Measurements from ENCODE around the gene APBA1. TPM values are rescaled to one million over a fixed set of nuclear protein-coding genes. Genes with fewer than 3 reads are reported as not detected.

The APBA1 gene
- total and polyA plus RNA-seq, 12 donors = 0.66 to 5.7 (median 2.5) TPM

- peaks cover 0 to 12% (median 0%) of the 10 kb centered on the region in 9 donors for H3K36me3 ChIP-seq
- ATAC-seq (peak in 6 of 8 donors; percentile 10 to 50 (median 42)), DNase-seq (no peak)
- intact Hi-C loops (cut with DNase I) = loop anchor here in 5 of 10 donors (5.0 to 10.0 kb wide), 5 partner anchors 66 to 171 kb away; partner anchors contain the start of gene ENTREP1 (in 2 of the 5)
- WGBS, 2 donors = 47 to 70% methylated on average over 5 of the region's 5 CpGs
- TF ChIP-seq, protein P1, sequence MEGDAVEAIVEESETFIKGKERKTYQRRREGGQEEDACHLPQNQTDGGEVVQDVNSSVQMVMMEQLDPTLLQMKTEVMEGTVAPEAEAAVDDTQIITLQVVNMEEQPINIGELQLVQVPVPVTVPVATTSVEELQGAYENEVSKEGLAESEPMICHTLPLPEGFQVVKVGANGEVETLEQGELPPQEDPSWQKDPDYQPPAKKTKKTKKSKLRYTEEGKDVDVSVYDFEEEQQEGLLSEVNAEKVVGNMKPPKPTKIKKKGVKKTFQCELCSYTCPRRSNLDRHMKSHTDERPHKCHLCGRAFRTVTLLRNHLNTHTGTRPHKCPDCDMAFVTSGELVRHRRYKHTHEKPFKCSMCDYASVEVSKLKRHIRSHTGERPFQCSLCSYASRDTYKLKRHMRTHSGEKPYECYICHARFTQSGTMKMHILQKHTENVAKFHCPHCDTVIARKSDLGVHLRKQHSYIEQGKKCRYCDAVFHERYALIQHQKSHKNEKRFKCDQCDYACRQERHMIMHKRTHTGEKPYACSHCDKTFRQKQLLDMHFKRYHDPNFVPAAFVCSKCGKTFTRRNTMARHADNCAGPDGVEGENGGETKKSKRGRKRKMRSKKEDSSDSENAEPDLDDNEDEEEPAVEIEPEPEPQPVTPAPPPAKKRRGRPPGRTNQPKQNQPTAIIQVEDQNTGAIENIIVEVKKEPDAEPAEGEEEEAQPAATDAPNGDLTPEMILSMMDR (IDR thresholded peaks at IDR 0.05) = no peak
- no peaks in the 10 kb centered on the region for H3K27me3 ChIP-seq
- no peak overlapping the region for H3K4me3 ChIP-seq
- H3K4me1 ChIP-seq = peaks cover 0 to 56% (median 24%) of the 10 kb centered on the region in 9 donors
- peak overlapping the region; percentile 63 to 90 (median 80) for H3K27ac ChIP-seq
- no peaks in the 10 kb centered on the region for H3K9me3 ChIP-seq
Observed at GRCh38 chr9:69392826-69393225, 279.3 kb downstream of the APBA1 start.

DNA sequence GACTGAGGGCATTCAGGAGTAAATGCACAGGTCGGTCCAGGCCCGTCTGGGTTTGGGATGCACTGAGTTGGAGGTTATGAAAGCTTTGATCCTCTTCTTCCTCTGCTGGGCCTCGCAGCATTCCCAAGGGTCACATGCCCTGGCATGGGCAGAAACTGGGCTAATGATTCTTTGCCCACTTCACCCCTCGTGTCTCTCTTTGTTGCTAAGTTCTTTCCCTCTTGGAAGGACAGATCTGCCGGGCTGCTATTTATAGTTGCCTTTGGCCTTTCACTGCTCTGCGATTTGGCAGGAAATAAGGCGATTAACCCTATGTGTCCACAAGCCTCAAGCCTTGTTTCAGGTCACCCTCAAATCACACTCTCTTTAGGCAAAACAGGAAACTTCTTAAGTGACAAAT, 280.2 kb downstream of the APBA1 start:
- TF ChIP-seq, protein P1 (IDR thresholded peaks at IDR 0.05) = no peak
- intact Hi-C loops (cut with DNase I) = loop anchor here in 5 of 10 donors (5.0 to 10.0 kb wide), 5 partner anchors 65 to 170 kb away; partner anchors contain the start of gene ENTREP1 (in 2 of the 5)
- H3K36me3 ChIP-seq = peaks cover 0 to 21% (median 2%) of the 10 kb centered on the region in 9 donors

DNA sequence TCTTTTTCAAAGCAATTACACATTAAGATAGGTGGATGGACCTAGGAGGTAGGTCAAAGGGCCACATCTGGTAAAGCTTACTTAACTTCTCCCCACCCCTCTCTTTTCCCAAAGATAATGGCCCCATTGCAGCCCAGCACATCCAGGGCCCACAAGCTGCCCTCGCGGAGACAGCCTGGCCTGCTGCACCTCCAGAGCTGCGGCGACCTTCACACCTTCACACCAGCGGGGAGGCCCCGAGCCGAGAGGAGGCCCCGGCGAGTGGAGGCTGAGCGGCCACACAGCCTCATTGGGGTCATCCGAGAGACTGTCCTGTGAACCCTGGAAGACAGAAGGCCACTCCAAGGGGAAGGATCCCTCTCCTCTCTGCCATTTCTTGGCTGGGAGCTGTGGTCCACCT, 280.7 kb downstream of the APBA1 start:
- peak in 2 of 8 donors; percentile 2 to 10 for ATAC-seq
- no peak for DNase-seq
- H3K4me1 ChIP-seq = peaks cover 6 to 57% (median 31%) of the 10 kb centered on the region in 9 donors
- H3K36me3 ChIP-seq = peaks cover 0 to 24% (median 3%) of the 10 kb centered on the region in 9 donors
- TF ChIP-seq, protein P1 (IDR thresholded peaks at IDR 0.05) = no peak
- H3K9me3 ChIP-seq = no peaks in the 10 kb centered on the region
- H3K4me3 ChIP-seq = no peak overlapping the region
- H3K27me3 ChIP-seq = no peaks in the 10 kb centered on the region
- peak overlapping the region; percentile 53 to 90 (median 78) for H3K27ac ChIP-seq
- intact Hi-C loops (cut with DNase I) = loop anchor here in 5 of 10 donors (5.0 to 10.0 kb wide), 5 partner anchors 64 to 169 kb away; partner anchors contain the start of gene ENTREP1 (in 2 of the 5)
- 88% methylated on average over 11 of the region's 11 CpGs for WGBS, 2 donors

More for the DNA sequence above, 280.2 kb downstream of the APBA1 start:
- H3K27me3 ChIP-seq = no peaks in the 10 kb centered on the region
- no peaks in the 10 kb centered on the region for H3K9me3 ChIP-seq
- 6 to 12% methylated on average over 7 of the region's 7 CpGs for WGBS, 2 donors
- peak in 1 of 2 donors; percentile 68 for DNase-seq
- peak; percentile 68 to 93 (median 83) for ATAC-seq
- peak overlapping the region; percentile 63 to 90 (median 80) for H3K27ac ChIP-seq
- H3K4me1 ChIP-seq = peaks cover 4 to 56% (median 28%) of the 10 kb centered on the region in 9 donors
- no peak overlapping the region for H3K4me3 ChIP-seq

- DNase-seq (no peak), ATAC-seq (no peak)
- peak overlapping the region in 2 of 10 donors; percentile 23 to 26 for H3K27ac ChIP-seq
- no peaks in the 10 kb centered on the region for H3K27me3 ChIP-seq
- peaks cover 6 to 64% (median 32%) of the 10 kb centered on the region in 9 donors for H3K4me1 ChIP-seq
- 66 to 71% methylated on average over 4 of the region's 4 CpGs for WGBS, 2 donors
- intact Hi-C loops (cut with DNase I) = loop anchor here in 4 of 10 donors (5.0 to 10.0 kb wide), 4 partner anchors 62 to 165 kb away; partner anchors contain the start of gene ENTREP1 (in 1 of the 4)
- H3K36me3 ChIP-seq = peaks cover 0 to 34% (median 3%) of the 10 kb centered on the region in 9 donors
- no peaks in the 10 kb centered on the region for H3K9me3 ChIP-seq
- TF ChIP-seq, protein P1 (IDR thresholded peaks at IDR 0.05) = no peak
- H3K4me3 ChIP-seq = no peak overlapping the region
Observed at GRCh38 chr9:69389437-69389995, 282.7 kb downstream of the APBA1 start.
